DMS 273 (cell line): ENCODE results near the gene PTDSS2.
"Not testable (repeated sequence)": the region's sequence is repeated elsewhere in the genome, so short reads cannot be mapped to it uniquely, and the experiment has no call there.

Experiments
- DNase-seq: peaks from one replicate; lab custom pipeline; 2025; ENCODE audit not compliant: unreplicated experiment; lab: John Stamatoyannopoulos, UW

Gene PTDSS2

GRCh38 chr11:429931-430456, 20.1 kb upstream of the PTDSS2 start:
- DNase-seq, result no peak

- DNase-seq, result no peak
Observed at GRCh38 chr11:431921-432320, 18.2 kb upstream of the PTDSS2 start.

- no peak for DNase-seq
Observed at GRCh38 chr11:432501-433100, 17.5 kb upstream of the PTDSS2 start.

GRCh38 chr11:433111-433510, 17.0 kb upstream of the PTDSS2 start:
- no peak for DNase-seq

- no peak for DNase-seq
Observed at GRCh38 chr11:433641-434040, 16.4 kb upstream of the PTDSS2 start.

GRCh38 chr11:434496-434895, 15.6 kb upstream of the PTDSS2 start:
- DNase-seq, result no peak

- DNase-seq, result not testable (repeated sequence)
Observed at GRCh38 chr11:434999-435740, 14.9 kb upstream of the PTDSS2 start.

GRCh38 chr11:437228-437870, 12.7 kb upstream of the PTDSS2 start:
- DNase-seq, result no peak

GRCh38 chr11:438101-438844, 11.8 kb upstream of the PTDSS2 start:
- no peak for DNase-seq

- no peak for DNase-seq
Observed at GRCh38 chr11:439315-440064, 10.6 kb upstream of the PTDSS2 start.

- DNase-seq, result peak; percentile 48
Observed at GRCh38 chr11:440065-441042, 9.7 kb upstream of the PTDSS2 start.

GRCh38 chr11:441043-441417, 9.0 kb upstream of the PTDSS2 start:
- no peak for DNase-seq

- DNase-seq, result peak; percentile 49
Observed at GRCh38 chr11:441418-442274, 8.4 kb upstream of the PTDSS2 start, which contains the start of gene ANO9. TSS of gene ANO9 (minus strand) at chr11:442011. CDS start at chr11:441926, 85 bp downstream.

GRCh38 chr11:442611-443081, 7.4 kb upstream of the PTDSS2 start:
- no peak for DNase-seq

GRCh38 chr11:443542-444199, 6.4 kb upstream of the PTDSS2 start:
- peak; percentile 77 for DNase-seq

- peak; percentile 44 for DNase-seq
Observed at GRCh38 chr11:444396-445144, 5.5 kb upstream of the PTDSS2 start.
